Right ventricle myocardium superior (tissue), 1 donor: Measurements from ENCODE around the gene GRM2. TPM values are rescaled to one million over a fixed set of nuclear protein-coding genes. Genes with fewer than 3 reads are reported as not detected.

Experiments
- ATAC-seq: fragments of 200-7000 bp; cut with Tn5 transposase; one replicate; pipeline ENCODE4 v1.9.1; 2020; ENCODE audit warnings: mild to moderate bottlenecking; ENCODE audit not compliant: poor library complexity
- DNase-seq: peaks from one replicate; pipeline ENCODE4 v3.0.0-alpha.2; 2020
- intact Hi-C: fragments of 100-400 bp; cut with DNase I; formaldehyde crosslinking; loops from one replicate; pipeline ENCODE4 v1.11.2; 2022
- long read RNA-seq: library from polyadenylated mRNA; unstranded; transcript quantifications from one replicate; pipeline ENCODE4 v2.0.0, GENCODE V29; 2021
- total RNA-seq: library from RNA; stranded (reverse); fragmentation: NEBNext Ultra II Directional; extraction: Animal tissue kit (Norgen Biotek cat#: 25700); gene quantifications from one replicate; pipeline ENCODE4 v1.2.1, GENCODE V29; 2021
- donor health status: DM: no; HTN: yes; CAD: no; lungs with severe emphysema.

GRM2 gene
- total RNA-seq, result 0.08 TPM
- long read RNA-seq, result 0 reads

GRCh38 chr3:51706788-51707731 is at the start of gene GRM2:
TSS of gene GRM2 (plus strand) at chr3:51707068. CDS start at chr3:51708984, 1,916 bp downstream.
- DNase-seq, result peak; percentile 85
- intact Hi-C loops, result no loop called here
- peak; percentile 92 for ATAC-seq

- DNase-seq, result no peak
- ATAC-seq, result no peak
- intact Hi-C loops, result no loop called here
Measured at GRCh38 chr3:51657234-51657633, 49.6 kb upstream of the GRM2 start.

GRCh38 chr3:51659942-51660341 is 46.9 kb upstream of the GRM2 start:
- intact Hi-C loops, result loop anchor here (10.0 kb wide), 1 partner anchor 125 kb away; the partner anchor contains the start of gene RAD54L2
- ATAC-seq, result no peak
- DNase-seq, result no peak

- ATAC-seq, result no peak
- intact Hi-C loops, result loop anchor here (10.0 kb wide), 1 partner anchor 128 kb away; the partner anchor contains the start of gene RAD54L2
- DNase-seq, result no peak
Measured at GRCh38 chr3:51662456-51662855, 44.4 kb upstream of the GRM2 start.

- intact Hi-C loops, result loop anchor here (2.0 to 10.0 kb wide), 2 partner anchors 134 to 166 kb away; partner anchors contain the start of gene RAD54L2
- no peak for DNase-seq
- no peak for ATAC-seq
Measured at GRCh38 chr3:51668756-51669155, 38.1 kb upstream of the GRM2 start.

- intact Hi-C loops, result loop anchor here (2.0 to 10.0 kb wide), 2 partner anchors 135 to 167 kb away; partner anchors contain the start of gene RAD54L2
- DNase-seq (peak; percentile 93), ATAC-seq (peak; percentile 39)
Measured at GRCh38 chr3:51669241-51670052, 37.4 kb upstream of the GRM2 start.

GRCh38 chr3:51670053-51670822 is 36.6 kb upstream of the GRM2 start:
- no peak for ATAC-seq
- intact Hi-C loops, result no loop called here
- DNase-seq, result no peak

GRCh38 chr3:51670823-51671733 is 35.8 kb upstream of the GRM2 start, which contains the start of gene TEX264:
TSS of gene TEX264 (plus strand) at chr3:51671252. CDS start at chr3:51674305, 3,053 bp downstream.
- intact Hi-C loops, result no loop called here
- ATAC-seq (peak; percentile 96), DNase-seq (peak; percentile 95)

GRCh38 chr3:51671734-51672475 is 35.0 kb upstream of the GRM2 start:
- peak; percentile 78 for ATAC-seq
- DNase-seq, result peak; percentile 87
- intact Hi-C loops, result no loop called here

GRCh38 chr3:51673181-51673801 is 33.6 kb upstream of the GRM2 start:
- DNase-seq, result no peak
- intact Hi-C loops, result no loop called here
- no peak for ATAC-seq

- DNase-seq (no peak), ATAC-seq (no peak)
- intact Hi-C loops, result no loop called here
Measured at GRCh38 chr3:51673802-51674654, 32.8 kb upstream of the GRM2 start.

- intact Hi-C loops, result no loop called here
- DNase-seq (no peak), ATAC-seq (no peak)
Measured at GRCh38 chr3:51675201-51675611, 31.7 kb upstream of the GRM2 start.

GRCh38 chr3:51676102-51676640 is 30.7 kb upstream of the GRM2 start:
- DNase-seq (no peak), ATAC-seq (no peak)
- intact Hi-C loops, result no loop called here

- intact Hi-C loops, result no loop called here
- ATAC-seq (no peak), DNase-seq (no peak)
Measured at GRCh38 chr3:51677358-51677757, 29.5 kb upstream of the GRM2 start.

- no peak for DNase-seq
- no peak for ATAC-seq
- intact Hi-C loops, result no loop called here
Measured at GRCh38 chr3:51678186-51678585, 28.7 kb upstream of the GRM2 start.
